CD8-positive, alpha-beta memory T cell (primary cell): ENCODE results near the gene BRD9. TPM values are rescaled to one million over a fixed set of nuclear protein-coding genes. Genes with fewer than 3 reads are reported as not detected.
A peak's percentile ranks its signal among the peaks of the same experiment; 100 is the strongest.
"Not testable (repeated sequence)": the region's sequence is repeated elsewhere in the genome, so short reads cannot be mapped to it uniquely, and the experiment has no call there.

Source experiments
- CTCF ChIA-PET: fragments of 350-600 bp; sonication (Branson Sonifier 250); formaldehyde crosslinking; loops from one replicate; lab custom pipeline; 2021; ENCODE audit warnings: antibody characterized with exemption; lab: Charles Lee
- POLR2A ChIA-PET: fragments of 350-600 bp; sonication (Branson Sonifier 250); formaldehyde crosslinking; loops from one replicate; lab custom pipeline; 2021; ENCODE audit warnings: antibody characterized with exemption; lab: Charles Lee
- DNase-seq, 5 donors: peaks; one replicate each; pipeline versions ENCODE4 v3.0.0 to v3.0.0-alpha.2; 2020 to 2022; ENCODE audit warnings: mixed read lengths in 1 of 5
- H3K27ac ChIP-seq: one replicate; pipeline ENCODE4 v1.7.0; 2013; ENCODE audit warnings: low read depth, mild to moderate bottlenecking, low read length, moderate library complexity
- H3K27me3 ChIP-seq: 2 replicates; pipeline ENCODE4 v1.7.0; 2013; ENCODE audit warnings: low read length, mild to moderate bottlenecking; ENCODE audit not compliant: insufficient read depth, poor library complexity, severe bottlenecking
- H3K36me3 ChIP-seq: 2 replicates; pipeline ENCODE4 v1.7.0; 2013; ENCODE audit warnings: mild to moderate bottlenecking, low read length, moderate library complexity; ENCODE audit not compliant: insufficient read depth
- H3K4me1 ChIP-seq: 2 replicates; pipeline ENCODE4 v1.7.0; 2013; ENCODE audit warnings: mild to moderate bottlenecking, low read length, moderate library complexity; ENCODE audit not compliant: insufficient read depth
- H3K4me3 ChIP-seq: 2 replicates; pipeline ENCODE4 v1.7.0; 2013; ENCODE audit warnings: mild to moderate bottlenecking, low read length
- H3K9me3 ChIP-seq: 2 replicates; pipeline ENCODE4 v1.7.0; 2013; ENCODE audit warnings: mild to moderate bottlenecking, low read length
- H3K27ac Mint-ChIP-seq, 8 donors: one replicate each; pipeline ENCODE4 v1.8.0; 2020 to 2021; ENCODE audit warnings: mixed read lengths in 8 of 8, mild to moderate bottlenecking in 6 of 8, inconsistent platforms in 3 of 8, moderate library complexity in 3 of 8
- H3K27me3 Mint-ChIP-seq, 2 donors: one replicate each; pipeline ENCODE4 v1.8.0; 2020 to 2021; ENCODE audit warnings: mixed read lengths in 2 of 2, mild to moderate bottlenecking in 1 of 2, moderate library complexity in 1 of 2
- H3K36me3 Mint-ChIP-seq, 3 donors: one replicate each; pipeline ENCODE4 v1.8.0; 2020 to 2021; ENCODE audit warnings: mixed read lengths in 3 of 3, inconsistent platforms in 1 of 3, mild to moderate bottlenecking in 1 of 3
- H3K4me1 Mint-ChIP-seq, 3 donors: one replicate each; pipeline ENCODE4 v1.8.0; 2020 to 2021; ENCODE audit warnings: mixed read lengths in 3 of 3, inconsistent platforms in 1 of 3, mild to moderate bottlenecking in 1 of 3
- H3K4me3 Mint-ChIP-seq, 7 donors: one replicate each; pipeline ENCODE4 v1.8.0; 2020 to 2021; ENCODE audit warnings: mixed read lengths in 7 of 7, mild to moderate bottlenecking in 6 of 7, moderate library complexity in 4 of 7, inconsistent platforms in 2 of 7
- H3K9me3 Mint-ChIP-seq, 5 donors: one replicate each; pipeline ENCODE4 v1.8.0; 2020 to 2022; ENCODE audit warnings: mixed read lengths in 5 of 5, mild to moderate bottlenecking in 3 of 5, moderate library complexity in 2 of 5, inconsistent platforms in 1 of 5
- polyA plus RNA-seq: library from polyadenylated mRNA; unstranded; fragments of 300-500 nt; fragmentation: Illumina TruSeq; gene quantifications from one replicate; pipeline ENCODE4 v1.2.3, GENCODE V29; 2021
- total RNA-seq, 2 experiments: library from RNA; stranded (reverse); gene quantifications; one replicate each; pipeline ENCODE4 v1.2.3, GENCODE V29; 2021

The BRD9 gene
- total and polyA plus RNA-seq, 3 experiments from 2014 or later = 18.9 to 53.8 (median 52.6) TPM

- H3K4me3 Mint-ChIP-seq, H3K36me3 ChIP-seq, H3K36me3 Mint-ChIP-seq, H3K4me1 Mint-ChIP-seq, DNase-seq, H3K4me3 ChIP-seq, H3K9me3 Mint-ChIP-seq, POLR2A ChIA-PET, H3K4me1 ChIP-seq, H3K27me3 ChIP-seq, H3K27ac ChIP-seq, H3K27ac Mint-ChIP-seq, H3K9me3 ChIP-seq: not testable (repeated sequence)
- peaks cover 4 to 18% of the 10 kb centered on the region in 2 donors for H3K27me3 Mint-ChIP-seq
- CTCF ChIA-PET = interaction anchor here (1.2 kb wide), 1 partner anchor 10 kb away, joined by 3 read pairs; no protein-coding TSS in a partner anchor
Measured at GRCh38 chr5:933951-934350, 41.4 kb upstream of the BRD9 start.

GRCh38 chr5:933251-933861 is 40.8 kb upstream of the BRD9 start:
- Mint-ChIP-seq H3K4me1 (no peaks in the 10 kb centered on the region), H3K4me3 (no peak overlapping the region), H3K27ac (peak overlapping the region in 1 of 8 donors; percentile 15), H3K27me3 (peaks cover 4 to 23% of the 10 kb centered on the region in 2 donors), H3K36me3 (no peaks in the 10 kb centered on the region), H3K9me3 (no peaks in the 10 kb centered on the region)
- Histone ChIP-seq H3K4me1 (no peaks in the 10 kb centered on the region), H3K27me3 (no peaks in the 10 kb centered on the region), H3K9me3 (no peaks in the 10 kb centered on the region), H3K27ac (no peak overlapping the region), H3K36me3 (no peaks in the 10 kb centered on the region), H3K4me3 (no peak overlapping the region)
- ChIA-PET POLR2A (no interaction called here), CTCF (no interaction called here)
- DNase-seq = no peak

- CTCF ChIA-PET = interaction anchor here (1.5 kb wide), 1 partner anchor 9 kb away, joined by 8 read pairs; no protein-coding TSS in a partner anchor
- DNase-seq = no peak
- peaks cover 0 to under 1% (median 0%) of the 10 kb centered on the region in 3 donors for H3K4me1 Mint-ChIP-seq
- H3K27me3 Mint-ChIP-seq = peaks cover 4 to 27% of the 10 kb centered on the region in 2 donors
- H3K27ac ChIP-seq = no peak overlapping the region
- no peaks in the 10 kb centered on the region for H3K36me3 ChIP-seq
- no peaks in the 10 kb centered on the region for H3K9me3 Mint-ChIP-seq
- no peaks in the 10 kb centered on the region for H3K36me3 Mint-ChIP-seq
- no peak overlapping the region for H3K27ac Mint-ChIP-seq
- no peaks in the 10 kb centered on the region for H3K27me3 ChIP-seq
- no peaks in the 10 kb centered on the region for H3K4me1 ChIP-seq
- no peaks in the 10 kb centered on the region for H3K9me3 ChIP-seq
- H3K4me3 Mint-ChIP-seq = no peak overlapping the region
- POLR2A ChIA-PET = no interaction called here
- no peak overlapping the region for H3K4me3 ChIP-seq
Measured at GRCh38 chr5:932628-933250, 40.1 kb upstream of the BRD9 start.

- Mint-ChIP-seq H3K36me3 (no peaks in the 10 kb centered on the region), H3K27me3 (peaks cover 7 to 33% of the 10 kb centered on the region in 2 donors), H3K4me1 (peaks cover 0 to 6% (median 3%) of the 10 kb centered on the region in 3 donors), H3K4me3 (no peak overlapping the region), H3K9me3 (no peaks in the 10 kb centered on the region), H3K27ac (no peak overlapping the region)
- ChIA-PET CTCF (interaction anchor here (1.5 kb wide), 1 partner anchor 8 kb away, joined by 8 read pairs; no protein-coding TSS in a partner anchor), POLR2A (no interaction called here)
- Histone ChIP-seq H3K27me3 (no peaks in the 10 kb centered on the region), H3K4me1 (no peaks in the 10 kb centered on the region), H3K9me3 (no peaks in the 10 kb centered on the region), H3K4me3 (no peak overlapping the region), H3K36me3 (no peaks in the 10 kb centered on the region), H3K27ac (no peak overlapping the region)
- DNase-seq = no peak
Measured at GRCh38 chr5:932151-932627, 39.6 kb upstream of the BRD9 start.

- Histone ChIP-seq H3K36me3 (no peaks in the 10 kb centered on the region), H3K4me3 (no peak overlapping the region), H3K4me1 (no peaks in the 10 kb centered on the region), H3K27me3 (no peaks in the 10 kb centered on the region), H3K27ac (no peak overlapping the region), H3K9me3 (no peaks in the 10 kb centered on the region)
- DNase-seq = no peak
- ChIA-PET POLR2A (no interaction called here), CTCF (interaction anchor here (1.5 kb wide), 1 partner anchor 8 kb away, joined by 8 read pairs; no protein-coding TSS in a partner anchor)
- H3K9me3 Mint-ChIP-seq = no peaks in the 10 kb centered on the region
- peaks cover 0 to 7% (median 3%) of the 10 kb centered on the region in 3 donors for H3K4me1 Mint-ChIP-seq
- H3K27me3 Mint-ChIP-seq = peaks cover 10 to 33% of the 10 kb centered on the region in 2 donors
- H3K27ac Mint-ChIP-seq = no peak overlapping the region
- no peaks in the 10 kb centered on the region for H3K36me3 Mint-ChIP-seq
- no peak overlapping the region for H3K4me3 Mint-ChIP-seq
Measured at GRCh38 chr5:931570-932145, 39.1 kb upstream of the BRD9 start.

- H3K27ac Mint-ChIP-seq = peak overlapping the region in 1 of 8 donors; percentile 76
- no peak overlapping the region for H3K4me3 Mint-ChIP-seq
- CTCF ChIA-PET = no interaction called here
- H3K27me3 Mint-ChIP-seq = peaks cover 17 to 40% of the 10 kb centered on the region in 2 donors
- H3K36me3 Mint-ChIP-seq = no peaks in the 10 kb centered on the region
- no peak overlapping the region for H3K4me3 ChIP-seq
- DNase-seq = no peak
- no peaks in the 10 kb centered on the region for H3K4me1 ChIP-seq
- peaks cover 0 to 7% (median 5%) of the 10 kb centered on the region in 3 donors for H3K4me1 Mint-ChIP-seq
- H3K36me3 ChIP-seq = no peaks in the 10 kb centered on the region
- POLR2A ChIA-PET = no interaction called here
- H3K27me3 ChIP-seq = peaks cover 7% of the 10 kb centered on the region
- no peaks in the 10 kb centered on the region for H3K9me3 ChIP-seq
- H3K9me3 Mint-ChIP-seq = no peaks in the 10 kb centered on the region
- no peak overlapping the region for H3K27ac ChIP-seq
Measured at GRCh38 chr5:930866-931265, 38.3 kb upstream of the BRD9 start.

- H3K27me3 Mint-ChIP-seq = peaks cover 18 to 40% of the 10 kb centered on the region in 2 donors
- Histone ChIP-seq H3K36me3 (no peaks in the 10 kb centered on the region), H3K4me3 (no peak overlapping the region), H3K27ac (no peak overlapping the region), H3K4me1 (no peaks in the 10 kb centered on the region), H3K9me3 (no peaks in the 10 kb centered on the region), H3K27me3 (peaks cover 7% of the 10 kb centered on the region)
- H3K36me3 Mint-ChIP-seq = no peaks in the 10 kb centered on the region
- ChIA-PET POLR2A (no interaction called here), CTCF (no interaction called here)
- H3K9me3 Mint-ChIP-seq = no peaks in the 10 kb centered on the region
- peaks cover 0 to 7% (median 5%) of the 10 kb centered on the region in 3 donors for H3K4me1 Mint-ChIP-seq
- no peak for DNase-seq
- H3K27ac Mint-ChIP-seq = no peak overlapping the region
- H3K4me3 Mint-ChIP-seq = no peak overlapping the region
Measured at GRCh38 chr5:929596-929995, 37.0 kb upstream of the BRD9 start.

GRCh38 chr5:929182-929581 is 36.6 kb upstream of the BRD9 start:
- peaks cover 18 to 40% of the 10 kb centered on the region in 2 donors for H3K27me3 Mint-ChIP-seq
- H3K27me3 ChIP-seq, CTCF ChIA-PET, H3K9me3 Mint-ChIP-seq, H3K36me3 Mint-ChIP-seq, H3K4me3 Mint-ChIP-seq, POLR2A ChIA-PET, H3K4me1 ChIP-seq, H3K9me3 ChIP-seq, H3K4me1 Mint-ChIP-seq, DNase-seq, H3K27ac ChIP-seq, H3K36me3 ChIP-seq, H3K4me3 ChIP-seq, H3K27ac Mint-ChIP-seq: not testable (repeated sequence)
